Esophagus squamous epithelium (tissue), 5 donors: ENCODE results near the gene COL8A2. TPM values are rescaled to one million over a fixed set of nuclear protein-coding genes. Genes with fewer than 3 reads are reported as not detected.
A peak's percentile ranks its signal among the peaks of the same experiment; 100 is the strongest.
"Not testable (repeated sequence)": the region's sequence is repeated elsewhere in the genome, so short reads cannot be mapped to it uniquely, and the experiment has no call there.

ENCODE experiments used
- DNase-seq: peaks from one replicate; lab custom pipeline; 2025; lab: John Stamatoyannopoulos, UW
- H3K27ac ChIP-seq, 4 donors: fragments of 200-600 bp; sonication (generic); one replicate each; pipeline ENCODE4 v1.5.1; 2016 to 2019; ENCODE audit warnings: mild to moderate bottlenecking in 1 of 4
- H3K27me3 ChIP-seq, 4 donors: fragments of 200-600 bp; sonication (generic); 1 replicate in 3 of 4; 2 replicates in 1 of 4; pipeline versions ENCODE4 v1.5.1 to v1.6.0; 2017 to 2021; ENCODE audit warnings: antibody characterized with exemption in 1 of 4
- H3K36me3 ChIP-seq, 3 donors: fragments of 200-600 bp; sonication (generic); one replicate each; pipeline ENCODE4 v1.5.1; 2016 to 2019
- H3K4me1 ChIP-seq, 3 donors: fragments of 200-600 bp; sonication (generic); one replicate each; pipeline ENCODE4 v1.5.1; 2017 to 2019
- H3K4me3 ChIP-seq, 4 donors: fragments of 200-600 bp; sonication (generic); 1 replicate in 3 of 4; 2 replicates in 1 of 4; pipeline ENCODE4 v1.5.1; 2016 to 2019; ENCODE audit warnings: mild to moderate bottlenecking in 2 of 4, moderate library complexity in 1 of 4
- H3K9me3 ChIP-seq, 3 donors: fragments of 200-600 bp; sonication (generic); one replicate each; pipeline ENCODE4 v1.5.1; 2016 to 2019
- CTCF ChIP-seq, 6 experiments: fragments of 450-650 bp in 4 of 6; fragments of 200-600 bp in 2 of 6; sonication (generic) in 2 of 6; IDR thresholded peaks; one replicate each; pipeline ENCODE4 v1.5.1; 2016 to 2019; ENCODE audit warnings: antibody characterized with exemption in 6 of 6, mild to moderate bottlenecking in 4 of 6, moderate library complexity in 4 of 6
- POLR2A ChIP-seq, 4 donors: fragments of 450-650 bp; IDR thresholded peaks; one replicate each; pipeline ENCODE4 v1.6.1; 2017; ENCODE audit warnings: antibody characterized with exemption in 4 of 4, mild to moderate bottlenecking in 4 of 4, moderate library complexity in 3 of 4
- WGBS, 2 donors: methylation state at CpG; one replicate each; pipeline ENCODE4 v1.1.5; 2018; 5-methylcytosine and 5-hydroxymethylcytosine counted together
- intact Hi-C: fragments of 100-400 bp; cut with DNase I; formaldehyde crosslinking; loops from one replicate; pipeline ENCODE4 v1.15.0; 2022
- total RNA-seq, 4 donors: library from RNA; depleted of rRNA; stranded (reverse); fragments of >200 nt; gene quantifications; one replicate each; pipeline ENCODE4 v1.1.0, GENCODE V29; 2016
- donor health status: DM: yes; HTN: yes; CAD: no.

Gene COL8A2
- total RNA-seq, 4 donors from 2014 or later, result 4.0 to 7.4 (median 5.1) TPM

DNA sequence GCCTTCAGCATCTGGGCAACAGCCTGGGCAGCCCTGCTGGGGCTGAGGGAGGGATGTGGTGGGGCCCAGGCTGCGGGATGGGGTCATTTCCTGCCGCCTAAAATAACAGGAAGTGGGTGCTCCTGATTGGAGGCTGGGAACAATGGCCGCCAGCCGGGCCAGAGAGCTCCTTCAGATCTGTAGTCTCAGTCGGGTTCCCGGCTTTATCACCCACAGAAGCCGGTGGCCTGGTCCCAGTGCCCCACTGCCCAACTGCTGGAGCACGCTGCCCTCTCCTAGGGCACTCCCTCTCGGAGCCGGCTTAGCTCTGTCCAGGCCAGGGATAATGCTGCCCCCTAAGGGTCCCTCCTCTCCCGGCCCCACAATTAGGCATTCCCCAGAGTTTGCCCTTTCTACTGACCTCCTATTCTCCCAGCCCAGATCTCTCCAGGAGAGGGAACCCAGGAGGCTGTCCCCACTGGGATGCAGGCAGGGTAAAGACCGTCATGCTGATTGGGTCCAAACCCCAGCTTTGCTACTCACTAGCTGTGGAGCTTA lies 36.0 kb upstream of the COL8A2 start:
- 3% methylated on average over 6 of the region's 12 CpGs; no CpG with 5 or more reads in 1 of the 2 donors for WGBS, 2 donors
- Histone ChIP-seq H3K4me3 (peak overlapping the region; percentile 6 to 59 (median 38)), H3K27ac (peak overlapping the region; percentile 85 to 100 (median 94)), H3K9me3 (no peaks in the 10 kb centered on the region), H3K36me3 (peaks cover 0 to 5% (median 0%) of the 10 kb centered on the region in 3 donors), H3K27me3 (no peaks in the 10 kb centered on the region), H3K4me1 (peaks cover 51 to 85% (median 70%) of the 10 kb centered on the region in 3 donors)
- intact Hi-C loops, result no loop called here
- TF ChIP-seq CTCF (IDR thresholded peaks at IDR 0.05), result peak in 3 of 6 experiments; percentile 4 to 24 (median 15)
- peak in 1 of 4 donors; percentile 20 for TF ChIP-seq POLR2A (IDR thresholded peaks at IDR 0.05)
- DNase-seq, result no peak

- TF ChIP-seq POLR2A (IDR thresholded peaks at IDR 0.05) (no peak), CTCF (IDR thresholded peaks at IDR 0.05) (no peak)
- Histone ChIP-seq H3K36me3 (peaks cover 0 to 5% (median 0%) of the 10 kb centered on the region in 3 donors), H3K4me1 (peaks cover 51 to 80% (median 64%) of the 10 kb centered on the region in 3 donors), H3K27me3 (no peaks in the 10 kb centered on the region), H3K4me3 (peak overlapping the region in 3 of 4 donors; percentile 36 to 59 (median 39)), H3K27ac (peak overlapping the region; percentile 85 to 100 (median 94)), H3K9me3 (no peaks in the 10 kb centered on the region)
- no peak for DNase-seq
- intact Hi-C loops, result no loop called here
- WGBS, 2 donors, result 48 to 76% methylated on average over 3 to 4 of the region's 4 CpGs
These were observed 35.4 kb upstream of the COL8A2 start for GRCh38 chr1:36160388-36160948.

- intact Hi-C loops, result no loop called here
- Histone ChIP-seq H3K4me1 (peaks cover 56 to 81% (median 69%) of the 10 kb centered on the region in 3 donors), H3K27ac (peak overlapping the region; percentile 85 to 100 (median 94)), H3K4me3 (peak overlapping the region in 2 of 4 donors; percentile 36 to 59), H3K9me3 (no peaks in the 10 kb centered on the region), H3K36me3 (peaks cover 0 to 5% (median 0%) of the 10 kb centered on the region in 3 donors), H3K27me3 (no peaks in the 10 kb centered on the region)
- WGBS, 2 donors, result 75 to 85% methylated on average over 10 of the region's 10 CpGs
- DNase-seq, result no peak
- no peak for TF ChIP-seq CTCF (IDR thresholded peaks at IDR 0.05)
- TF ChIP-seq POLR2A (IDR thresholded peaks at IDR 0.05), result no peak
These were observed 34.8 kb upstream of the COL8A2 start for GRCh38 chr1:36159614-36160387.

DNA sequence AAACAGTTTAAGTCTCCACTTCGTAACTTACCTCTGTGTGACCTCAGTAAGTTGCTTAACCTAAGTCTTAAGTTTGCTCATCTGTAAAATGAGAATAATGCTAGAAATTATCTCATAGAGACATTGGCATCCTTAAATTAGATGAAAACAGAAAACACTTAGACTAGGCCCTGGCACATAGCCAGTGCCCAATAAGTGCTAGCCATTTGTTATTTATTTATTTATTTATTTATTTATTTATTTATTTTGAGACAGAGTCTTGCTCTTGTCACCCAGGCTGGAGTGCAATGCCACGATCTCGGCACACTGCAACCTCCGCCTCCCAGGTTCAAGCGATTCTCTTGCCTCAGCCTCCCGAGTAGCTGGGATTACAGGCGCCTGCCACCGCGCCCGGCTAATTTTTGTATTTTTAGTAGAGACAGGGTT lies 33.8 kb upstream of the COL8A2 start:
- H3K4me3 ChIP-seq, result peak overlapping the region in 2 of 4 donors; percentile 86 to 100
- 85 to 92% methylated on average over 10 of the region's 10 CpGs for WGBS, 2 donors
- DNase-seq, intact Hi-C loops, H3K9me3 ChIP-seq, H3K36me3 ChIP-seq, H3K27me3 ChIP-seq: not testable (repeated sequence)
- peaks cover 57 to 83% (median 68%) of the 10 kb centered on the region in 3 donors for H3K4me1 ChIP-seq
- H3K27ac ChIP-seq, result peak overlapping the region; percentile 95 to 100 (median 98)

DNA sequence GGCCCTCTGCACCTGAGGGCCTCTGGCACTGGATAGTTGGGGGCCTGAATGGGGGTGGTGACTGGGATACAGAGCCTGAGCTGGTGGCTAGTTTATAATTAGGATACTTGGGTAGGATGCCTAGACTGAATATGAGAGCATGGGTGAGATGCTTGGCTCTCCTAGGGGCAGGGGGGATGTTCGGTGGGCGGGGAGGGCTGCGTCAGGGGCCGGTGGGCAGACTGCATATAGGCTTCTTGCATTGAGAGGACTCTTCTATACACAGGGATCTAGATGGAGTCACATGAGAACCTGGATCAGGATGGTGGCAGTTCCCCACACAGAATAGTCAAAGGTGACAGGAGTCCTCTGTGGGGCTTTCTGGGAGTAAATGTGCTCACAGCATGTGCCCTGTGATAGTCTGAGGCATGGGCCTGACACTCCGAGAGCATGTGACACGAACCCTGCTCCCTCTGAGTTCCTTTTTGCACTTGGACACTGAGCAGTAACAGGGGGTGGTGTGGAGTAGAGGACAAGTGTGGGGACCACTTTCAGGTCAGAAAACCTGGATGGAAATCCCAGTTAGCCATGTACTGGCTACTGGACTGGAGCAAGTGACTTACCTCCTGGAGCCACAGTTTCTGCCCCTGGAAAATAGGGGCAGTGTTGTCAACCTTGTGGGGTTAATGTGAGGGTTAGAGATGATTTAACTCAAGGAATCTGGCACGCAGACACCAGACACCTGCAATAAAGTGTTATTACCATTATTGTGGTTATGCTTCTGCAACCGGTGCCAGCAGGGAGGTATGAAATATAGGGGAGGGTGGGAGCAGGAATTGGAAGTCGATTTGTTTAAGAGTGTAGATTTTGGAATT lies 33.2 kb upstream of the COL8A2 start:
- intact Hi-C loops, result no loop called here
- Histone ChIP-seq H3K4me3 (peak overlapping the region; percentile 86 to 100 (median 96)), H3K27me3 (no peaks in the 10 kb centered on the region), H3K36me3 (peaks cover 0 to 5% (median 0%) of the 10 kb centered on the region in 3 donors), H3K4me1 (peaks cover 57 to 76% (median 64%) of the 10 kb centered on the region in 3 donors), H3K27ac (peak overlapping the region; percentile 95 to 100 (median 98)), H3K9me3 (no peaks in the 10 kb centered on the region)
- 41 to 42% methylated on average over 5 to 6 of the region's 9 CpGs for WGBS, 2 donors
- no peak for DNase-seq
- TF ChIP-seq CTCF (IDR thresholded peaks at IDR 0.05), result no peak
- TF ChIP-seq POLR2A (IDR thresholded peaks at IDR 0.05), result no peak
